Fibroblast of pulmonary artery (primary cell): ENCODE data around the gene VWC2L.

Source experiments
- DNase-seq: peaks from one replicate; pipeline ENCODE4 v3.0.0-alpha.2; 2010; ENCODE audit warnings: low read depth
- H3K4me3 ChIP-seq: replicated peaks from 2 replicates; pipeline ENCODE4 v1.5.1; 2011; ENCODE audit warnings: low read depth, mild to moderate bottlenecking, control low read depth, low read length, moderate library complexity
- CTCF ChIP-seq: IDR thresholded peaks from 2 replicates; pipeline ENCODE4 v1.5.1; 2011; ENCODE audit warnings: mild to moderate bottlenecking, control low read depth, low read length, inconsistent platforms; ENCODE audit errors: missing control alignments

The VWC2L gene

DNA sequence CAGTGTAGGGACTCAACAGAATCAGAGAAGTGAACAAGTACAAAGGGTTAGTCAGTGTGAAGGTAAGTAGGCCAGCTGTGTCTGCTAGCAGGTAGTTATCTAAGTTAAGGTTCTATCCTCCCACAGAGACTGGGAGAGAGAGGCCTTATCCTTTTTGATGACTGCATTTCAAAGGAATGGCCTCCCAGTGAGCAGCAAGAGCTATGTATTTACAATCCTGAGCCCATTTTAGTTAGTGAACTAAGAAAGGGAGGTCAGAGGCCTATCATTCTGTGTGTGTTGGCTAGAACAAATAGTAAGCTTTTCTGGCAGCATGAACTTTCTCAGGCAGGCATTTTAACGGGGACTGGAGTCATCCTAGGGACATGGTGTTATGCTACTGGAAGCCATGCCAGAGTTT is 182.9 kb downstream of the VWC2L start:
- no peak for TF ChIP-seq CTCF
- DNase-seq: peak; percentile 46
- no peak overlapping the region for H3K4me3 ChIP-seq

GRCh38 chr2:214601852-214602633 is 191.2 kb downstream of the VWC2L start:
- no peak for DNase-seq
- no peak for TF ChIP-seq CTCF
- H3K4me3 ChIP-seq: no peak overlapping the region

- H3K4me3 ChIP-seq: no peak overlapping the region
- peak; percentile 6 for DNase-seq
- no peak for TF ChIP-seq CTCF
These were observed 194.0 kb downstream of the VWC2L start for GRCh38 chr2:214604861-214605260.

DNA sequence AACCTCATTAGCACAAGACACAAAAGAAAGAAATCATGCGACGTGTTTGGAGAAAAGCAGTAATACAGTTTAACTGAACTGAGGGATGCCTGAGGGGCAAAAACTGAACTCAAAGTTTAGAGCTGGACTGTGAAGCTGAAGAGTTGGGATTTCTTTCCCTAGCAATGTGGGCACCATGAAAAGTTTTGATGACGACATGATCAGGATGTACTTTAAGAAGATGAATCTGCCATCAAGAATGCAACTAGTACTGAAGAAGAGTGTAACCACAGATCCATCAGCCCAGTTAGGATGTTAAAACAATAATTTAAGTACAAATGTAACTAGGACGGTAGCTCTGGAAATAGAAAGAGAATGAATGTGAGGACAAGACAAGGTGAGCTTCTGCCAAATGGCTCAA is 196.2 kb downstream of the VWC2L start:
- TF ChIP-seq CTCF: no peak
- H3K4me3 ChIP-seq: no peak overlapping the region
- no peak for DNase-seq

- TF ChIP-seq CTCF: no peak
- H3K4me3 ChIP-seq: no peak overlapping the region
- no peak for DNase-seq
These were observed 200.2 kb downstream of the VWC2L start for GRCh38 chr2:214611015-214611414.

- no peak for DNase-seq
- no peak for TF ChIP-seq CTCF
- no peak overlapping the region for H3K4me3 ChIP-seq
These were observed 213.4 kb downstream of the VWC2L start for GRCh38 chr2:214624166-214624760.

DNA sequence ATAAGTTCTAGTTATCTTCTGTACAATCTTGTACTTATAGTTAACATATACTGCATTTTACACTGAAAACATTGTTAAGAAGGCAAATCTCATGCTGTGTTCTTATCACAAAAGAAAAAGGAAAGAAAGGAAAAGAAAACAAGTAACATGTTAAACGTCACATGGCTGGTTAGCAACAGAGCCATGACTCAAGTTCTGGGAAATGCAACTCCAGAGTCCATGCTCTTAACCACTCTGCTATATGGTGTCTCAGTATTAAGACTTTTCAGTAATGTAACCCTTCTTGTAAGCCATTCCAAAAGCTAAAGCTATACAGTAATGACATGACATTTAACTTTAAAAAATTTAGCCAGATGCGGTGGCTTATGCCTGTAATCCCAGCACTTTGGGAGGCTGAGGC is 217.2 kb downstream of the VWC2L start:
- no peak for DNase-seq
- no peak for TF ChIP-seq CTCF
- H3K4me3 ChIP-seq: no peak overlapping the region
